ENCODE data around the gene EPS15. TPM values are rescaled to one million over a fixed set of nuclear protein-coding genes. Genes with fewer than 3 reads are reported as not detected.

The EPS15 gene
- total RNA-seq, 2 donors from 2014 or later: 40.3 to 55.8 TPM

DNA sequence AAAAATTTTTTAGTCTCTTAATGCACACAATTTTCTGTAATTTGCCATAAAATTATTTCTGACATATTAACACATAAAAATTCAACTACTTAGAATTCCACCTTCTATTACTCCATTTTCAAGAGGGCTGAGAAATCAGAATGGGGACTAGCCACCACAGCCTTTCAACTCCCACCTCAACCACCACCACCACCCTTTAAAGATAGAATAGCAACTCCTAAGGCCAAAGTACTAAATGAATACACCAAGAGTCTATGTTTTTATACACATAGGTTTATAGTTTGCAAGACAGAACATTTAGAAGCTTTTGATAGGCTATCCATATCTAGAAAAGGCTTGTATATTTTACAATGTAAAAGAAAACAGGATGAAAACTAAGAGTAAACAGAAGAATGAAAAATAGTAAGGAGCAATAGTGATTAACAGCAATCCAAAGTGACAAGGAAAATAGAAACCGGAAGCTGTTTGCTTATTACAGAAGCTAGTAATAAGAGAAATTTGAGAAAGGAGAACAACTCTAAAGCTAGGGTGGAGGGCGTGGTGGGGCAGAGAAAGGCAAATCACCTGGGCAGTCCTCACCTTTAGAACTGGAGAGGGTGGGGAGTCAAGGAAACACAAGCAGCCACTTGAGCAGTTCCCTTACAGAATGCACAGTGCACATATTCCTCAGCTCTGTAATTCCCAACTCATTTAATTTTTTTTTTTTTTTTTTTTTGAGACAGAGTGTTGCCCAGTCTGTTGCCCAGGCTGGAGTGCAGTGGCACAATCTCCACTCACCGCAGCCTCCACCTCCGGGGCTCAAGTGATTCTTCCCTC lies 27.7 kb downstream of the EPS15 start:
- Histone ChIP-seq H3K9me3 (no peaks in the 10 kb centered on the region), H3K36me3 (no peaks in the 10 kb centered on the region), H3K9ac (ENCODE audit: low read depth in 2 of 2, low read length in 2 of 2) (no peak overlapping the region), H3K27me3 (no peaks in the 10 kb centered on the region), H3K27ac (peak overlapping the region; percentile 38), H3K4me1 (peaks cover 5% of the 10 kb centered on the region), H3K4me3 (no peak overlapping the region)
- intact Hi-C loops (cut with DNase I): no loop called here
- TF ChIP-seq, protein P1, sequence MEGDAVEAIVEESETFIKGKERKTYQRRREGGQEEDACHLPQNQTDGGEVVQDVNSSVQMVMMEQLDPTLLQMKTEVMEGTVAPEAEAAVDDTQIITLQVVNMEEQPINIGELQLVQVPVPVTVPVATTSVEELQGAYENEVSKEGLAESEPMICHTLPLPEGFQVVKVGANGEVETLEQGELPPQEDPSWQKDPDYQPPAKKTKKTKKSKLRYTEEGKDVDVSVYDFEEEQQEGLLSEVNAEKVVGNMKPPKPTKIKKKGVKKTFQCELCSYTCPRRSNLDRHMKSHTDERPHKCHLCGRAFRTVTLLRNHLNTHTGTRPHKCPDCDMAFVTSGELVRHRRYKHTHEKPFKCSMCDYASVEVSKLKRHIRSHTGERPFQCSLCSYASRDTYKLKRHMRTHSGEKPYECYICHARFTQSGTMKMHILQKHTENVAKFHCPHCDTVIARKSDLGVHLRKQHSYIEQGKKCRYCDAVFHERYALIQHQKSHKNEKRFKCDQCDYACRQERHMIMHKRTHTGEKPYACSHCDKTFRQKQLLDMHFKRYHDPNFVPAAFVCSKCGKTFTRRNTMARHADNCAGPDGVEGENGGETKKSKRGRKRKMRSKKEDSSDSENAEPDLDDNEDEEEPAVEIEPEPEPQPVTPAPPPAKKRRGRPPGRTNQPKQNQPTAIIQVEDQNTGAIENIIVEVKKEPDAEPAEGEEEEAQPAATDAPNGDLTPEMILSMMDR (IDR thresholded peaks at IDR 0.05): no peak
- peak; percentile 62 for DNase-seq

GRCh38 chr1:51489472-51489871 lies 29.6 kb downstream of the EPS15 start:
- Histone ChIP-seq H3K9ac (ENCODE audit: low read depth in 2 of 2, low read length in 2 of 2) (no peak overlapping the region), H3K36me3 (no peaks in the 10 kb centered on the region), H3K9me3 (no peaks in the 10 kb centered on the region), H3K27ac (no peak overlapping the region), H3K4me3 (no peak overlapping the region), H3K4me1 (peaks cover under 1% of the 10 kb centered on the region), H3K27me3 (no peaks in the 10 kb centered on the region)
- TF ChIP-seq, protein P1 (IDR thresholded peaks at IDR 0.05): no peak
- no peak for DNase-seq
- intact Hi-C loops (cut with DNase I): no loop called here

DNA sequence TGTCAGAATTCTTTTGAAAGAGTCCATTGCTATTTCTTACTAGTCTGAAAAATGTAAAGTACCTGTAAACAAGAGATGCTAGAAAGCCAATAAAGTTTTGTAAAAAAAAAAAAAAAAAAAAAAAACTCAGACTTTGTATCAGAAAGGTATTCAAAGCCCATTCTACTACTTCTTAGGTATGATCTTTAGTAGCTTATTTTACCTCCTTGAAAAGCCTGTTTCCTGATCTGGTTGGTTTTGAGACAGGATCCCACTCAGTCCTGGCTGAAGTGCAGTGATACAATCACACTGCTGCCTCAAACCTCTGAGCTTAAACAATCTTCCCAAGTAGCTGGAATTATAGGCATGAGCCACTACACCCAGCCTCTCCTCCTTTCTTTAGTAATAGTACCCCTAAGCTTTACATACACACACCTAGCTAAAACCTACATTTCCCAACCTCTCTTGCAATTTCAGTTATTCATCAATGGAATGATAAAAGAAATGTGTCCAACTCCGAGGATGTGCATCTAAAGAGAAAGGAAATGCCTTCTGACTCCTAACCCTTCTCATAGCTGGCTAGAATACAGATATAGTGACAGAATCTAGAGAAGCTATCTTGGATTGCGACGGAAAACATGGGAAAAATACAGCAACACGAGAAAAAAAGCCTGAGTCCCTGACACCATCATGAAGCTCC lies 30.6 kb downstream of the EPS15 start:
- DNase-seq: no peak
- Histone ChIP-seq H3K4me1 (no peaks in the 10 kb centered on the region), H3K27ac (no peak overlapping the region)

GRCh38 chr1:51487628-51488027 lies 31.4 kb downstream of the EPS15 start:
- no peaks in the 10 kb centered on the region for H3K4me1 ChIP-seq
- H3K36me3 ChIP-seq: no peaks in the 10 kb centered on the region
- H3K27ac ChIP-seq: no peak overlapping the region
- DNase-seq: no peak
- intact Hi-C loops (cut with DNase I): no loop called here
- H3K27me3 ChIP-seq: no peaks in the 10 kb centered on the region
- no peaks in the 10 kb centered on the region for H3K9me3 ChIP-seq
- H3K9ac ChIP-seq (ENCODE audit: low read depth in 2 of 2, low read length in 2 of 2): no peak overlapping the region
- H3K4me3 ChIP-seq: no peak overlapping the region
- TF ChIP-seq, protein P1 (IDR thresholded peaks at IDR 0.05): no peak

More for the DNA sequence above, 30.6 kb downstream of the EPS15 start:
- Histone ChIP-seq H3K9ac (ENCODE audit: low read depth in 2 of 2, low read length in 2 of 2) (no peak overlapping the region), H3K27me3 (no peaks in the 10 kb centered on the region), H3K36me3 (no peaks in the 10 kb centered on the region), H3K4me3 (no peak overlapping the region), H3K9me3 (no peaks in the 10 kb centered on the region)
- TF ChIP-seq, protein P1 (IDR thresholded peaks at IDR 0.05): no peak
- intact Hi-C loops (cut with DNase I): no loop called here

DNA sequence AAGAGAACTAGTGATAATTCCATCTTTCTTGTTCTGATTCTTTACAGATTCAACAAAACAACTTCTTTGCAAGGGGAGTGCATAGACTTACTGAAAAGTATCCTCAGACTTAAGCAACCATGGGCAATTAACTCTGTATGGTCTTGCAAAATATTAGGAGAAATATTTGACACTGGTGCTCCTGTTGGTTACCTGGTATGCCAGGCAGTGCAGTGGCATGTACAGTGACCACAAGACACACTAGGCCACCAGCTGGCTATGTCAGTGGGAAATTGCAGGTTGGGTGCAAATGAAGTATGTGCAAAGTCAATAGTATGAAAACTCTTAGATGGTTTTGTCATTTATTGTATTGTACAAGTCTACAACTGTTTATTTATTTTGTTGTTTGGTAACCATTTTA lies 34.5 kb downstream of the EPS15 start:
- Histone ChIP-seq H3K9ac (ENCODE audit: low read depth in 2 of 2, low read length in 2 of 2) (no peak overlapping the region), H3K9me3 (no peaks in the 10 kb centered on the region), H3K4me1 (no peaks in the 10 kb centered on the region), H3K4me3 (no peak overlapping the region), H3K27ac (no peak overlapping the region), H3K36me3 (no peaks in the 10 kb centered on the region), H3K27me3 (no peaks in the 10 kb centered on the region)
- intact Hi-C loops (cut with DNase I): no loop called here
- TF ChIP-seq, protein P1 (IDR thresholded peaks at IDR 0.05): no peak
- DNase-seq: no peak
